K562 (cell line): ENCODE results near the gene MAGI1. TPM values are rescaled to one million over a fixed set of nuclear protein-coding genes. Genes with fewer than 3 reads are reported as not detected.

Source experiments
- ATAC-seq: fragments of 200-7000 bp; cut with Tn5 transposase; 3 replicates; pipeline ENCODE4 v1.9.1; 2020; ENCODE audit warnings: moderate library complexity
- BruUV-seq: library from RNA; stranded (reverse); fragments of 400-500 nt; replicated peaks from 2 replicates; lab custom pipeline; 2021; lab: Mats Ljungman, UMichigan
- CTCF ChIA-PET: fragments of 300-600 bp; formaldehyde crosslinking; extraction: SDS; loops from one replicate; lab custom pipeline; 2021; ENCODE audit warnings: low intra/inter-chr PET ratio; lab: Yijun Ruan, JAX
- POLR2A ChIA-PET: fragments of 300-600, 350-650 bp; sonication (Branson Sonifier 250); formaldehyde crosslinking; extraction: SDS; loops from one replicate; lab custom pipeline; 2021; ENCODE audit warnings: antibody characterized with exemption, inconsistent platforms; lab: Yijun Ruan, JAX
- DNase-seq, 4 experiments: peaks; one replicate each; pipeline versions ENCODE4 v3.0.0 to v3.0.0-alpha.2; 2011 to 2018; ENCODE audit warnings: low spot score in 3 of 4, mixed read lengths in 3 of 4; ENCODE audit errors: extremely low read depth in 1 of 4
- FAIRE-seq: peaks from 2 replicates; lab custom pipeline; 2011; peaks lifted over from hg19 to GRCh38; lab: Jason Lieb, UNC
- H2AFZ ChIP-seq: 2 replicates; pipeline ENCODE4 v1.6.0; 2011; ENCODE audit warnings: low read depth, low read length, control low read depth, inconsistent platforms
- H3K27ac ChIP-seq: fragments of 200-600 bp; 3 replicates; pipeline ENCODE4 v1.8.0; 2011; ENCODE audit warnings: low read depth, mild to moderate bottlenecking, control low read depth, inconsistent platforms, low read length, moderate library complexity, mixed read lengths; ENCODE audit errors: extremely low read depth
- H3K27me3 ChIP-seq, 2 experiments: fragments of 300-600 bp in 1 of 2; 2 replicates in 1 of 2; 3 replicates in 1 of 2; pipeline versions ENCODE4 v1.6.0 to v1.8.0; 2011; ENCODE audit warnings: inconsistent platforms in 2 of 2, low read length in 2 of 2, mild to moderate bottlenecking in 1 of 2, mixed read lengths in 1 of 2, moderate library complexity in 1 of 2; ENCODE audit not compliant: control insufficient read depth in 2 of 2, insufficient read depth in 2 of 2
- H3K36me3 ChIP-seq: fragments of 300-600 bp; 3 replicates; pipeline ENCODE4 v1.8.0; 2011; ENCODE audit warnings: mild to moderate bottlenecking, low read length, inconsistent platforms; ENCODE audit not compliant: control insufficient read depth, insufficient read depth
- H3K4me1 ChIP-seq, 2 experiments: fragments of 200-600 bp in 1 of 2; replicated peaks in 1 of 2; 2 replicates in 1 of 2; 3 replicates in 1 of 2; pipeline versions ENCODE4 v1.5.1 to v1.8.0; 2011; ENCODE audit warnings: inconsistent platforms in 2 of 2, low read length in 2 of 2, mild to moderate bottlenecking in 1 of 2, mixed read lengths in 1 of 2, moderate library complexity in 1 of 2; ENCODE audit not compliant: control insufficient read depth in 2 of 2, insufficient read depth in 2 of 2
- H3K4me2 ChIP-seq: 2 replicates; pipeline ENCODE4 v1.6.1; 2011; ENCODE audit warnings: low read length, control low read depth, inconsistent platforms, mixed read lengths; ENCODE audit not compliant: insufficient read depth
- H3K4me3 ChIP-seq: fragments of 200-600 bp; sonication (generic), shearing (Covaris generic); 2 replicates; pipeline ENCODE4 v1.5.1; 2016; ENCODE audit warnings: control low read depth, inconsistent platforms
- H3K79me2 ChIP-seq: fragments of 200-600 bp; 3 replicates; pipeline ENCODE4 v1.8.0; 2011; ENCODE audit warnings: low read length, inconsistent platforms; ENCODE audit not compliant: control insufficient read depth, insufficient read depth
- H3K9ac ChIP-seq, 2 experiments: 2 replicates each; pipeline versions ENCODE4 v1.6.0 to v1.6.1; 2011; ENCODE audit warnings: low read depth in 2 of 2, low read length in 2 of 2, control low read depth in 1 of 2, inconsistent platforms in 1 of 2, mild to moderate bottlenecking in 1 of 2, mixed read lengths in 1 of 2; ENCODE audit not compliant: insufficient read depth in 1 of 2
- H3K9me1 ChIP-seq: one replicate; pipeline ENCODE4 v1.6.0; 2011; ENCODE audit warnings: inconsistent platforms, mild to moderate bottlenecking, low read length, moderate library complexity; ENCODE audit not compliant: control insufficient read depth, insufficient read depth
- H3K9me3 ChIP-seq: replicated peaks from 2 replicates; pipeline ENCODE4 v1.5.1; 2011; ENCODE audit warnings: low read depth, low read length, inconsistent platforms; ENCODE audit not compliant: control insufficient read depth, insufficient read depth
- H4K20me1 ChIP-seq: replicated peaks from 2 replicates; pipeline ENCODE4 v1.6.1; 2011; ENCODE audit warnings: low read length, inconsistent platforms, mixed read lengths; ENCODE audit not compliant: control insufficient read depth, insufficient read depth
- DACH1 ChIP-seq: fragments of 450-650 bp; IDR thresholded peaks from 2 replicates; pipeline ENCODE4 v1.6.1; 2018; ENCODE audit not compliant: partially characterized antibody
- ERF ChIP-seq: fragments of 450-650 bp; formaldehyde crosslinking; IDR thresholded peaks from 2 replicates; pipeline ENCODE4 v1.4.0; 2020; ENCODE audit warnings: mild to moderate bottlenecking, mixed read lengths
- HDAC8 ChIP-seq: fragments of 450-650 bp; IDR thresholded peaks from 2 replicates; pipeline ENCODE4 v1.6.1; 2016; ENCODE audit warnings: mild to moderate bottlenecking, missing genetic modification characterization, moderate library complexity, missing compliant biosample characterization
- JUNB ChIP-seq: fragments of 450-650 bp; formaldehyde crosslinking; conservative IDR thresholded peaks from 2 replicates; pipeline ENCODE4 v1.4.0; 2020; ENCODE audit warnings: mild to moderate bottlenecking
- MED1 ChIP-seq: sonication (generic); formaldehyde crosslinking; IDR thresholded peaks from 2 replicates; pipeline ENCODE4 v1.8.1; 2023; ENCODE audit warnings: missing genetic modification reagents, borderline replicate concordance
- PTRF ChIP-seq: fragments of 450-650 bp; IDR thresholded peaks from 2 replicates; pipeline ENCODE4 v1.6.1; 2016; ENCODE audit warnings: mild to moderate bottlenecking, missing genetic modification characterization, missing compliant biosample characterization
- RBFOX2 ChIP-seq: fragments of 200-400 bp; formaldehyde crosslinking; IDR thresholded peaks from 2 replicates; pipeline ENCODE4 v1.6.1; 2017; ENCODE audit warnings: low read depth, mild to moderate bottlenecking, low read length, moderate library complexity
- RFX7 ChIP-seq: fragments of 250-450 bp; sonication (Bioruptor Pico); IDR thresholded peaks from 2 replicates; pipeline ENCODE4 v1.5.1; 2021; ENCODE audit warnings: mild to moderate bottlenecking
- ZNF41 ChIP-seq: fragments of 250-450 bp; sonication (Bioruptor Pico); conservative IDR thresholded peaks from 2 replicates; pipeline ENCODE4 v1.4.0; 2020; ENCODE audit warnings: mild to moderate bottlenecking
- ZNF644 ChIP-seq: fragments of 200-800 bp; sonication (Bioruptor generic); IDR thresholded peaks from 2 replicates; pipeline ENCODE4 v1.6.1; 2016; ENCODE audit warnings: low read depth, missing genetic modification characterization, missing compliant biosample characterization
- WGBS: fragments of 100-300 bp; shearing (Covaris generic); methylation state at CpG from one replicate; pipeline ENCODE4 v1.1.6; 2016; ENCODE audit warnings: low coverage, mixed read lengths; ENCODE audit not compliant: insufficient coverage; ENCODE audit errors: missing lambda C conversion rate; 5-methylcytosine and 5-hydroxymethylcytosine counted together
- in situ Hi-C: fragments of 300-500 bp; cut with MboI; formaldehyde crosslinking; loops from 4 replicates; pipeline ENCODE4 v1.15.0; 2018; ENCODE audit warnings: inconsistent platforms, mixed read lengths
- intact Hi-C: fragments of 100-400 bp; cut with micrococcal nuclease; formaldehyde crosslinking; loops from 2 replicates; pipeline ENCODE4 v1.14.2; 2022
- polyA plus RNA-seq, 8 experiments: library from polyadenylated mRNA; depleted of rRNA in 4 of 8; stranded (reverse) in 5 of 8; unstranded in 3 of 8; fragments of >200 nt; fragmentation: Nextera tagmentation in 2 of 8; fragmentation: Illumina TruSeq in 1 of 8; extraction: Ambion mirVana in 2 of 8; extraction: Trizol in 1 of 8; gene quantifications; 2 replicates each; pipeline versions ENCODE4 v1.2.1 to v1.2.3, GENCODE V29; 2011 to 2014; ENCODE audit warnings: inconsistent platforms in 1 of 8, missing spikeins in 1 of 8
- total RNA-seq, 7 experiments: library from RNA; depleted of rRNA in 6 of 7; stranded (reverse); fragments of >200 nt in 6 of 7; fragmentation: Illumina TruSeq in 2 of 7; extraction: Trizol in 2 of 7; gene quantifications; 2 replicates each; pipeline versions ENCODE4 v1.2.1 to v1.2.3, GENCODE V29; 2011 to 2021; ENCODE audit warnings: low replicate concordance in 1 of 7
- TF ChIP-seq, protein P1 (sequence below): fragments of 250-450 bp; sonication (Bioruptor Pico); IDR thresholded peaks from 2 replicates; pipeline ENCODE4 v1.8.0; 2022; ENCODE audit warnings: inconsistent platforms, mild to moderate bottlenecking, moderate library complexity, borderline replicate concordance
- TF ChIP-seq, protein P2 (sequence below), 2 experiments: IDR thresholded peaks; 2 replicates each; pipeline ENCODE4 v1.6.1; 2012; ENCODE audit warnings: improper control_type of control experiment in 2 of 2, low read depth in 2 of 2, low read length in 2 of 2, borderline replicate concordance in 1 of 2
- TF ChIP-seq, protein P3 (sequence below): IDR thresholded peaks from 2 replicates; pipeline ENCODE4 v1.6.1; 2011; ENCODE audit warnings: borderline replicate concordance, low read depth, mild to moderate bottlenecking, moderate library complexity, low read length; ENCODE audit not compliant: insufficient read depth, poor library complexity, severe bottlenecking

Gene MAGI1
- total and polyA plus RNA-seq, 9 of the 15 experiments (the other 6 are each of a cell fraction or from before 2014, with no cell fraction given), result 7.8 to 59.4 (median 43.2) TPM

- POLR2A ChIA-PET, result no interaction called here
- BruUV-seq, result no TSS peak
- no peak overlapping the region for H3K27ac ChIP-seq
These were observed 158.4 kb downstream of the MAGI1 start for GRCh38 chr3:65880350-65880749.

More at GRCh38 chr3:65880350-65880749, 158.4 kb downstream of the MAGI1 start:
- H2AFZ ChIP-seq, result no peak overlapping the region
- H3K4me3 ChIP-seq, result no peak overlapping the region
- in situ Hi-C loops, result no loop called here
- FAIRE-seq (no peak), DNase-seq (no peak)
- H3K4me2 ChIP-seq, result no peak overlapping the region
- no peak overlapping the region for H3K9ac ChIP-seq
- no peaks in the 10 kb centered on the region for H4K20me1 ChIP-seq
- intact Hi-C loops, result no loop called here
- no peaks in the 10 kb centered on the region for H3K9me1 ChIP-seq
- WGBS, result 0% methylated on average over 4 of the region's 4 CpGs
- no peaks in the 10 kb centered on the region for H3K79me2 ChIP-seq
- no peaks in the 10 kb centered on the region for H3K4me1 ChIP-seq
- H3K27me3 ChIP-seq, result no peaks in the 10 kb centered on the region; a peak in 1 of 5 replicates
- H3K9me3 ChIP-seq, result no peaks in the 10 kb centered on the region
- no peak for TF ChIP-seq ZNF41 (CRISPR knock-in tag)
- TF ChIP-seq MED1 (CRISPR knock-in tag), result no peak
- no peak for TF ChIP-seq DACH1
- no peak for TF ChIP-seq RFX7 (CRISPR knock-in tag)
- TF ChIP-seq HDAC8 (tag), result no peak
- no peak for TF ChIP-seq PTRF (tag)
- TF ChIP-seq JUNB (CRISPR knock-in tag), result no peak
- TF ChIP-seq, protein P1, sequence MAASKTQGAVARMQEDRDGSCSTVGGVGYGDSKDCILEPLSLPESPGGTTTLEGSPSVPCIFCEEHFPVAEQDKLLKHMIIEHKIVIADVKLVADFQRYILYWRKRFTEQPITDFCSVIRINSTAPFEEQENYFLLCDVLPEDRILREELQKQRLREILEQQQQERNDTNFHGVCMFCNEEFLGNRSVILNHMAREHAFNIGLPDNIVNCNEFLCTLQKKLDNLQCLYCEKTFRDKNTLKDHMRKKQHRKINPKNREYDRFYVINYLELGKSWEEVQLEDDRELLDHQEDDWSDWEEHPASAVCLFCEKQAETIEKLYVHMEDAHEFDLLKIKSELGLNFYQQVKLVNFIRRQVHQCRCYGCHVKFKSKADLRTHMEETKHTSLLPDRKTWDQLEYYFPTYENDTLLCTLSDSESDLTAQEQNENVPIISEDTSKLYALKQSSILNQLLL (CRISPR knock-in tag), result no peak
- TF ChIP-seq ERF (CRISPR knock-in tag), result no peak
- TF ChIP-seq, protein P2, sequence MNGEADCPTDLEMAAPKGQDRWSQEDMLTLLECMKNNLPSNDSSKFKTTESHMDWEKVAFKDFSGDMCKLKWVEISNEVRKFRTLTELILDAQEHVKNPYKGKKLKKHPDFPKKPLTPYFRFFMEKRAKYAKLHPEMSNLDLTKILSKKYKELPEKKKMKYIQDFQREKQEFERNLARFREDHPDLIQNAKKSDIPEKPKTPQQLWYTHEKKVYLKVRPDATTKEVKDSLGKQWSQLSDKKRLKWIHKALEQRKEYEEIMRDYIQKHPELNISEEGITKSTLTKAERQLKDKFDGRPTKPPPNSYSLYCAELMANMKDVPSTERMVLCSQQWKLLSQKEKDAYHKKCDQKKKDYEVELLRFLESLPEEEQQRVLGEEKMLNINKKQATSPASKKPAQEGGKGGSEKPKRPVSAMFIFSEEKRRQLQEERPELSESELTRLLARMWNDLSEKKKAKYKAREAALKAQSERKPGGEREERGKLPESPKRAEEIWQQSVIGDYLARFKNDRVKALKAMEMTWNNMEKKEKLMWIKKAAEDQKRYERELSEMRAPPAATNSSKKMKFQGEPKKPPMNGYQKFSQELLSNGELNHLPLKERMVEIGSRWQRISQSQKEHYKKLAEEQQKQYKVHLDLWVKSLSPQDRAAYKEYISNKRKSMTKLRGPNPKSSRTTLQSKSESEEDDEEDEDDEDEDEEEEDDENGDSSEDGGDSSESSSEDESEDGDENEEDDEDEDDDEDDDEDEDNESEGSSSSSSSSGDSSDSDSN (IDR thresholded peaks at IDR 0.05; ENCODE audit: borderline replicate concordance in 1 of 2, low read depth in 2 of 2, low read length in 2 of 2), result no peak
- no peak for TF ChIP-seq ZNF644 (tag)
- TF ChIP-seq, protein P3, sequence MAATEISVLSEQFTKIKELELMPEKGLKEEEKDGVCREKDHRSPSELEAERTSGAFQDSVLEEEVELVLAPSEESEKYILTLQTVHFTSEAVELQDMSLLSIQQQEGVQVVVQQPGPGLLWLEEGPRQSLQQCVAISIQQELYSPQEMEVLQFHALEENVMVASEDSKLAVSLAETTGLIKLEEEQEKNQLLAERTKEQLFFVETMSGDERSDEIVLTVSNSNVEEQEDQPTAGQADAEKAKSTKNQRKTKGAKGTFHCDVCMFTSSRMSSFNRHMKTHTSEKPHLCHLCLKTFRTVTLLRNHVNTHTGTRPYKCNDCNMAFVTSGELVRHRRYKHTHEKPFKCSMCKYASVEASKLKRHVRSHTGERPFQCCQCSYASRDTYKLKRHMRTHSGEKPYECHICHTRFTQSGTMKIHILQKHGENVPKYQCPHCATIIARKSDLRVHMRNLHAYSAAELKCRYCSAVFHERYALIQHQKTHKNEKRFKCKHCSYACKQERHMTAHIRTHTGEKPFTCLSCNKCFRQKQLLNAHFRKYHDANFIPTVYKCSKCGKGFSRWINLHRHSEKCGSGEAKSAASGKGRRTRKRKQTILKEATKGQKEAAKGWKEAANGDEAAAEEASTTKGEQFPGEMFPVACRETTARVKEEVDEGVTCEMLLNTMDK, result no peak
- TF ChIP-seq RBFOX2, result no peak
- TF ChIP-seq, all 486 proteins: peak for 0
- no peak for ATAC-seq
- CTCF ChIA-PET, result no interaction called here
- no peaks in the 10 kb centered on the region for H3K36me3 ChIP-seq
